Measurements from ENCODE around the gene ALK.

Gene ALK

DNA sequence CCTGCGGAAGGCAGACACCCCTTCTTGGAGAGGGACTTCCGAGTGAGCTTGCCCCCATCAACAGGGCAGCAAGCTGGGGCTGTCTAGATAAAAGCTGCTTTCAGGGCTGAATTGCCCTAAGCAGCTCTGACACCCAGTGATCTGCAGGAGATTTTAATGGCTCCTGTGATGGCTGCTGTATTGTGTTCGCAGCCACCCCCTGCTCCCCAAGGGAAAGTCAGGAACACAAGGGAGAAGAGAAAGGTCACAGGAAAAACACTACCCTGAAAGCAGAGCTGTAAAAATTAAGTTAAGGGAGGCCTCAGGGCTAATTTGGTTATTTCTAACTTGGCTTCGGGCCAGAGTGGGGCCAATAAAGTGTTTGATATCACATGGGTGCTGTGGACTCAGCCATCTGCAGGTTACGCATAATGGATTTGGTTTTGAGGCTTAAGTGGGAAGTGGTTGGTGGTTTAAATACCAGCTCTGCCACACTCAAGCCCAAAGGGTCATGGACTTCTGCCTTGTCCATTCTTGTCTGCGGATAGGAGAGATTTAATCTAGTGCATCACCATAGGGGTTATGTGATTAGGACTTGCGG, 658.6 kb downstream of the ALK start:
- no peak for TF ChIP-seq EGR1 (IDR thresholded peaks at IDR 0.05)

DNA sequence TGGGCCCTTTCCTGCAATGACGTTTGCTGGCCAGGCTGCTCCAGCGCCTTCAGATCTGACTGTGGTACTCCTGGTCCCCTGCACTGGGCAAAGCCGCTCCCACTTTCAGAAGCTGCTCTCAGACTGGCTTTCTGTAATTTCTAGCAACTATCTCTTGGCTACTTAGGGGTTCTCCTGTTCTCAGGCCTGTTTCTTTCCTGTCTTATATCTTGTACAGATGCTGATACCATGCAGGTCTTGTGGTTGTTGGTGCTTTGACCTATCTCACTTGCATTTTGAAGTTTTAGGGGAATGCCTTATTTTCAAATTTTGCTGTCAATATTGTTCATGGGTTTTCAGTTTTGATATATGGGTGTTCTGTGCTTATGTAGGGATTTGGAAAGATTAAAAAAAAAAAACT, 660.4 kb downstream of the ALK start:
- TF ChIP-seq TCF12 (IDR thresholded peaks at IDR 0.05; ENCODE audit: low read depth): no peak
- TF ChIP-seq CREB1 (IDR thresholded peaks at IDR 0.05; ENCODE audit: low read depth): no peak
- no peak for TF ChIP-seq TAF1 (IDR thresholded peaks at IDR 0.05; ENCODE audit: low read depth)
- no peak for TF ChIP-seq NFIC (IDR thresholded peaks at IDR 0.05)
- no peak for TF ChIP-seq CEBPB (IDR thresholded peaks at IDR 0.05)
- no peak for TF ChIP-seq FOXM1 (IDR thresholded peaks at IDR 0.05; ENCODE audit: borderline replicate concordance, low read depth)
- no peak for TF ChIP-seq EP300 (IDR thresholded peaks at IDR 0.05; ENCODE audit: borderline replicate concordance)
- no peak for TF ChIP-seq EGR1 (IDR thresholded peaks at IDR 0.05)
- TF ChIP-seq ZBTB7A (IDR thresholded peaks at IDR 0.05; ENCODE audit: low read depth): no peak
- TF ChIP-seq, protein P1, sequence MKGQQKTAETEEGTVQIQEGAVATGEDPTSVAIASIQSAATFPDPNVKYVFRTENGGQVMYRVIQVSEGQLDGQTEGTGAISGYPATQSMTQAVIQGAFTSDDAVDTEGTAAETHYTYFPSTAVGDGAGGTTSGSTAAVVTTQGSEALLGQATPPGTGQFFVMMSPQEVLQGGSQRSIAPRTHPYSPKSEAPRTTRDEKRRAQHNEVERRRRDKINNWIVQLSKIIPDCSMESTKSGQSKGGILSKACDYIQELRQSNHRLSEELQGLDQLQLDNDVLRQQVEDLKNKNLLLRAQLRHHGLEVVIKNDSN (IDR thresholded peaks at IDR 0.05): no peak
- TF ChIP-seq, protein P2, sequence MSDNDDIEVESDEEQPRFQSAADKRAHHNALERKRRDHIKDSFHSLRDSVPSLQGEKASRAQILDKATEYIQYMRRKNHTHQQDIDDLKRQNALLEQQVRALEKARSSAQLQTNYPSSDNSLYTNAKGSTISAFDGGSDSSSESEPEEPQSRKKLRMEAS (IDR thresholded peaks at IDR 0.05): no peak
- TF ChIP-seq YY1 (IDR thresholded peaks at IDR 0.05; ENCODE audit: low read depth): no peak
- TF ChIP-seq, protein P3, sequence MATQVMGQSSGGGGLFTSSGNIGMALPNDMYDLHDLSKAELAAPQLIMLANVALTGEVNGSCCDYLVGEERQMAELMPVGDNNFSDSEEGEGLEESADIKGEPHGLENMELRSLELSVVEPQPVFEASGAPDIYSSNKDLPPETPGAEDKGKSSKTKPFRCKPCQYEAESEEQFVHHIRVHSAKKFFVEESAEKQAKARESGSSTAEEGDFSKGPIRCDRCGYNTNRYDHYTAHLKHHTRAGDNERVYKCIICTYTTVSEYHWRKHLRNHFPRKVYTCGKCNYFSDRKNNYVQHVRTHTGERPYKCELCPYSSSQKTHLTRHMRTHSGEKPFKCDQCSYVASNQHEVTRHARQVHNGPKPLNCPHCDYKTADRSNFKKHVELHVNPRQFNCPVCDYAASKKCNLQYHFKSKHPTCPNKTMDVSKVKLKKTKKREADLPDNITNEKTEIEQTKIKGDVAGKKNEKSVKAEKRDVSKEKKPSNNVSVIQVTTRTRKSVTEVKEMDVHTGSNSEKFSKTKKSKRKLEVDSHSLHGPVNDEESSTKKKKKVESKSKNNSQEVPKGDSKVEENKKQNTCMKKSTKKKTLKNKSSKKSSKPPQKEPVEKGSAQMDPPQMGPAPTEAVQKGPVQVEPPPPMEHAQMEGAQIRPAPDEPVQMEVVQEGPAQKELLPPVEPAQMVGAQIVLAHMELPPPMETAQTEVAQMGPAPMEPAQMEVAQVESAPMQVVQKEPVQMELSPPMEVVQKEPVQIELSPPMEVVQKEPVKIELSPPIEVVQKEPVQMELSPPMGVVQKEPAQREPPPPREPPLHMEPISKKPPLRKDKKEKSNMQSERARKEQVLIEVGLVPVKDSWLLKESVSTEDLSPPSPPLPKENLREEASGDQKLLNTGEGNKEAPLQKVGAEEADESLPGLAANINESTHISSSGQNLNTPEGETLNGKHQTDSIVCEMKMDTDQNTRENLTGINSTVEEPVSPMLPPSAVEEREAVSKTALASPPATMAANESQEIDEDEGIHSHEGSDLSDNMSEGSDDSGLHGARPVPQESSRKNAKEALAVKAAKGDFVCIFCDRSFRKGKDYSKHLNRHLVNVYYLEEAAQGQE (IDR thresholded peaks at IDR 0.05; ENCODE audit: low read depth): no peak

DNA sequence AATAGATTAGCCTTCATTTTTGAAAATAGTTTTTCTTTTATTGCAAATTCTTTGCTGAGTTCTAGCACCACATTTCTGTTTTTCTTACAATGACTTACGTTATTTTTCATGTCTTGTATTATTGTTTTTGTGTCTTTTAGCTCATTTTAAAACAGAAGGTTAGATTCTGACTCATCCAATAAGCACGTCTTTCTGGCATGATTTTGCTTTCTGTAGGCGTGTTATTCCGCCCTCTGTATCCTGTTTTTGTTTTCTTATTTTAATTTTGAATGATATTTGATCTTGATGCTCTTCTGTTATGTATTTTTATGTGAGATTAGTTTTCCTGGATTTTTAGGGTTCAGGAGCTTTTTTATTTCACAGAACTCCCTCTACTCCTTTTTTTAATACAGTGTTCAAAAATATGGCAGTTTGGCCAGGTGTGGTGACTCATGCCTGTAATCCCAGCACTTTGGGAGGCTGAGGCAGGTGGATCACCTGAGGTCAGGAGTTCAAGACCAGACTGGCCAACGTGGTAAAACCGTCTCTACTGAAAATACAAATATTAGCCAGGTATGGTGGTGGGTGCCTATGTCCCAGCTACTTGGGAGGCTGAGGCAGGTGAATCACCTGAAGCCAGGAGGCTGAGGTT, 661.1 kb downstream of the ALK start:
- TF ChIP-seq CEBPB (IDR thresholded peaks at IDR 0.05) (no peak), CREB1 (IDR thresholded peaks at IDR 0.05; ENCODE audit: low read depth) (no peak), NFIC (IDR thresholded peaks at IDR 0.05) (peak; percentile 31; the same call in 1 of the 2 replicates), TEAD4 (IDR thresholded peaks at IDR 0.05) (no peak), TCF12 (IDR thresholded peaks at IDR 0.05; ENCODE audit: low read depth) (no peak)
- TF ChIP-seq, protein P3 (IDR thresholded peaks at IDR 0.05; ENCODE audit: low read depth): no peak

DNA sequence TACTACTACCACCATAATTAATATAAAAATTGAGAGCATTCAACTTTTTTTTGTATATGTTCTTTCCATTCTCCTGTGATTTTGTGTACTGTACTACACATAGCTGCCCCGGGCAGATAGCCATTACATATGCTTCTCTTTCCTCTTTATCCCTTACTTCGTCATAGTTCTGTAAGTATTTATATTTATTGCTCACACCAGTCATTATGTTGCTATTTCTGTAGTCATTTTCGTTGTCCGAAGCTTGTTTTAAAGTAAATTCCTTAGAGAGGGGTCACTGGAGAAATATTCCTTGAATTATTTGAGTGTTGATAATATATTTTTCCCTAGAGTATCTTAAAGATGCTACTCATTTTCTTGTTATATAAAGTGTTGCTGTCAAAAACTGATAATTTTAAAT, 662.2 kb downstream of the ALK start:
- TF ChIP-seq, protein P1 (IDR thresholded peaks at IDR 0.05): no peak
- TF ChIP-seq TEAD4 (IDR thresholded peaks at IDR 0.05) (no peak), EGR1 (IDR thresholded peaks at IDR 0.05) (no peak), YY1 (IDR thresholded peaks at IDR 0.05; ENCODE audit: low read depth) (no peak), CREB1 (IDR thresholded peaks at IDR 0.05; ENCODE audit: low read depth) (no peak), EP300 (IDR thresholded peaks at IDR 0.05; ENCODE audit: borderline replicate concordance) (no peak), FOXM1 (IDR thresholded peaks at IDR 0.05; ENCODE audit: borderline replicate concordance, low read depth) (no peak), TCF12 (IDR thresholded peaks at IDR 0.05; ENCODE audit: low read depth) (no peak), TAF1 (IDR thresholded peaks at IDR 0.05; ENCODE audit: low read depth) (no peak), CEBPB (IDR thresholded peaks at IDR 0.05) (no peak), NFIC (IDR thresholded peaks at IDR 0.05) (no peak), RAD21 (IDR thresholded peaks at IDR 0.05; ENCODE audit: low read depth) (no peak), ZBTB7A (IDR thresholded peaks at IDR 0.05; ENCODE audit: low read depth) (no peak)
- TF ChIP-seq, protein P2 (IDR thresholded peaks at IDR 0.05): no peak
- TF ChIP-seq, protein P3 (IDR thresholded peaks at IDR 0.05; ENCODE audit: low read depth): no peak

Data from Ishikawa (cell line).